ENCODE data around the gene TMEM158. TPM values are rescaled to one million over a fixed set of nuclear protein-coding genes. Genes with fewer than 3 reads are reported as not detected.

TMEM158 gene
- polyA plus RNA-seq, 4 donors, result 0.27 to 1.4 (median 0.97) TPM; not detected in 1

DNA sequence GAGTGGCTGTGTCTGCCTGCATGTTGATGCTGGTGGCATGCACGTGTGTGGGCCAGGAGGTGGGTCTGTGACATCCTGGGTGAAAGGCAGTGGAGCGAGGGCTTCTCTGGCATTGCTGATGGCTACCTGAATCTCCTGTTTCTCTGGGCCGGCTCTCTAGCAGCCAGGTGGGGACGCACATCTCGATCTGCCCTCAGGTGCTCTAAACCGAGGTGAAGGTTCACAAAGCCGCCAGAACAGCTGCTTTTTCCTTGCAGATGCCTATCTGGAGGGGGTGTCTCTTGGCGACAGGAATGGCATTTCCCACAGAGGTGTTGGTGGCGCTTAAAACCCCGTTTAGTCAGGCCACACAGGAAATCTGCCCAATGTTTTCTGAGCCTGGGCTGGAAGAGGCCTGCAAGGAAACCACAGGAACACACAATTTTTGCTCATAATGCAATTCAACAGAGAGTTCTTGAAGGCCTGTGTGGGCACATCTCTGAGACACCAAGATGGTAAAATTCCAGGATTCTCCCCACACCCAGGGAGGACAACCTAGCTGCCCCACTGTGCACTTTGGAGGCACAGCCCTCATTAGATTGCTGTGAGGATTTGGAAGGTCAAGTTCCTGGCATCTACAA is 11.9 kb downstream of the TMEM158 start:
- Histone ChIP-seq H3K4me3 (ENCODE audit: low read depth in 1 of 3, low read length in 3 of 3) (no peak overlapping the region), H3K36me3 (ENCODE audit: control insufficient read depth in 3 of 3, insufficient read depth in 2 of 3, low read depth in 1 of 3, low read length in 3 of 3) (no peaks in the 10 kb centered on the region), H3K27ac (ENCODE audit: low read depth in 1 of 3, low read length in 2 of 3) (no peak overlapping the region), H3K9me3 (ENCODE audit: control insufficient read depth in 2 of 2, insufficient read depth in 1 of 2, low read depth in 1 of 2, low read length in 1 of 2) (no peaks in the 10 kb centered on the region), H3K27me3 (ENCODE audit: control insufficient read depth in 3 of 3, insufficient read depth in 3 of 3, low read length in 3 of 3) (no peaks in the 10 kb centered on the region), H3K4me1 (ENCODE audit: control insufficient read depth in 3 of 3, insufficient read depth in 2 of 3, low read depth in 1 of 3, low read length in 2 of 3) (peaks cover 0 to 8% (median 0%) of the 10 kb centered on the region in 3 donors)
- FAIRE-seq, result no peak
- DNase-seq, result no peak
- 31 to 63% (median 50%) methylated on average over 10 of the region's 10 CpGs for WGBS, 3 donors

DNA sequence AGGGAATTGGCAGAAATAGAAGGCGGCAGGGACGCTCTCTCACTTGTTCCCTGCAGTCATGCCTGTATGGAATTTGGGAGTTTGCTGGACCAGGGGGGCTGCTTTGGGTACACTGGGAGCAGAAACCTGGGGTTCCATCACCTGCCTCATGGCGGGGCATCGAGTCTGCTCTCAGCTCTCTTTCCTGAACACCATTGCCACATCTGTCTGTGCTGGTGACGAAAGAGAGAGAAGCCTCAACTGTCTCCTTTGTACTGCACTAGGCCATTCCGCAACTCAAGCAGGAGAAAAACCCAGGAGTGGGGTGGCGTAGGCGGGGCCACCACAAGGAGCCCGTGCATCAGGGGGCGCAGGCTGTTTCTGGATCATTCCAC is 14.0 kb downstream of the TMEM158 start:
- Histone ChIP-seq H3K27me3 (ENCODE audit: control insufficient read depth in 3 of 3, insufficient read depth in 3 of 3, low read length in 3 of 3) (no peaks in the 10 kb centered on the region), H3K27ac (ENCODE audit: low read depth in 1 of 3, low read length in 2 of 3) (no peak overlapping the region), H3K9me3 (ENCODE audit: control insufficient read depth in 2 of 2, insufficient read depth in 1 of 2, low read depth in 1 of 2, low read length in 1 of 2) (no peaks in the 10 kb centered on the region), H3K4me1 (ENCODE audit: control insufficient read depth in 3 of 3, insufficient read depth in 2 of 3, low read depth in 1 of 3, low read length in 2 of 3) (peaks cover 0 to 8% (median 0%) of the 10 kb centered on the region in 3 donors), H3K36me3 (ENCODE audit: control insufficient read depth in 3 of 3, insufficient read depth in 2 of 3, low read depth in 1 of 3, low read length in 3 of 3) (no peaks in the 10 kb centered on the region), H3K4me3 (ENCODE audit: low read depth in 1 of 3, low read length in 3 of 3) (no peak overlapping the region)
- WGBS, 3 donors, result 82 to 87% (median 86%) methylated on average over 10 of the region's 10 CpGs
- FAIRE-seq, result no peak
- DNase-seq, result no peak

DNA sequence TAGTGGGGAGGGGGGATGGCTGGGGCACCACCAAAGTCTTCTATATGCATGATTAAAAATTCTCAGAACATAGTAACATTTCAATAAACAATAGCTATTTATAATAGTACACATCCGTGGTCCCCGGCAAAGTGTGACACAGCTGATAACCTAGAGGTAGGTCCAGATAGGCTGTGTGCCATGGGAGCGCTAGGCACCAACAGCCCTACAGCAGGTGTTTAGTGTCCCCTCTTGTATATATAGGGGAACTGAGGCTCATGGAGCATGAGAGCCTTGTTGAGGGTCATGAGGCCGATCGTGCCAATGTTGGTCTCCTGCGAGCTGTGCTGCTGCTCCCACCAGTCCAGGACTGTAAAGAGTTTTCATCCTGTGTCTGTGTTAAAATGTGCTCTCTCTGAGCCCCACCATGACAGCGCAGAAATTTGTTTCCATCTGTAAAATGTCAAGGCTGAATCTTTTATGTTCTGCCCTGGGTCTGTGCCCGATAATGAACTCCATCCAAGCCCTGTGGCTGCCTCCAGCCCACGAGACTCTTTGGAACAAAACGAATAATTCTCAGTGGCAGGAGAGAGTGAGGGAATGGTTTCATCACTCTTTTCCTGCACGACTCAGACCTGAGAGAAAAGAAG is 14.5 kb downstream of the TMEM158 start:
- Histone ChIP-seq H3K27me3 (ENCODE audit: control insufficient read depth in 3 of 3, insufficient read depth in 3 of 3, low read length in 3 of 3) (no peaks in the 10 kb centered on the region), H3K4me3 (ENCODE audit: low read depth in 1 of 3, low read length in 3 of 3) (no peak overlapping the region), H3K9me3 (ENCODE audit: control insufficient read depth in 2 of 2, insufficient read depth in 1 of 2, low read depth in 1 of 2, low read length in 1 of 2) (no peaks in the 10 kb centered on the region), H3K36me3 (ENCODE audit: control insufficient read depth in 3 of 3, insufficient read depth in 2 of 3, low read depth in 1 of 3, low read length in 3 of 3) (no peaks in the 10 kb centered on the region), H3K27ac (ENCODE audit: low read depth in 1 of 3, low read length in 2 of 3) (no peak overlapping the region), H3K4me1 (ENCODE audit: control insufficient read depth in 3 of 3, insufficient read depth in 2 of 3, low read depth in 1 of 3, low read length in 2 of 3) (peaks cover 0 to 8% (median 0%) of the 10 kb centered on the region in 3 donors)
- DNase-seq (no peak), FAIRE-seq (no peak)
- WGBS, 3 donors, result 60 to 67% (median 64%) methylated on average over 11 of the region's 11 CpGs

DNA sequence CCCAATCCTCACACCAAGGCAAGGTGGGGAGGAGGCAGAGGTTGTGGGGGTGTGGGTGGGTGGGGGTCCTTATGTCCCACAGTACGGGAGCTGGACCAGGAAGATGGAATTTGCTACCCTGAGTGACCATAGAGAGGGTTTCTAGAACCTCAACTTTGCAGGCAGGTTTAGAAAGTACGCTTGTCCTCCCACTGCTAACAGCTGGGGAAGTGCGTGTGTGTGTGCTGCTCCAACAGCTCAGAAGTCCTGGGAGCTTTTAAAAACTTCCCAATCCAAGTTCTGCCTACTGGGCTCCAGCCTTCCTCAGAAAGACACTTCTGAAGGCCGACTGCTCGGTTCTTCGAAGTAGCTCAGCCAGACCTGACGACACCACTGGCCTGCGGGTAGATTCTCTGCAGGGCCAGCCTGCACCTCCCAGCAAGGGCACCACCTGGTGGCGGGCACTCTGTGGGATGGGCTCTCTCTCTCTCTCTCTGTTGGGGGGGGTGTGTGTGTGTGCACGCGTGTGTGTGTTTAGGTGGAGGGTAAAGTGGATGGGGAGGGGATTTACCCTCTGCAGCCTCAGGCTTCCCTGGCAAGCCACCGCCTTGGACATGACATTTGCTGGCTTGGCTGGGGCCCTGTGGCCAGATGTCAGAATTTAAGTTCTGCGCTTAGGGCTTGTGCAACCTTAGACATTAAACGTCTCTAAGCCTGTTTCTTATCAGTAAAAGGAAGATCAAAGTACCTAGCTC is 15.6 kb downstream of the TMEM158 start:
- Histone ChIP-seq H3K9me3 (ENCODE audit: control insufficient read depth in 2 of 2, insufficient read depth in 1 of 2, low read depth in 1 of 2, low read length in 1 of 2) (no peaks in the 10 kb centered on the region), H3K27ac (ENCODE audit: low read depth in 1 of 3, low read length in 2 of 3) (no peak overlapping the region), H3K36me3 (ENCODE audit: control insufficient read depth in 3 of 3, insufficient read depth in 2 of 3, low read depth in 1 of 3, low read length in 3 of 3) (no peaks in the 10 kb centered on the region), H3K4me1 (ENCODE audit: control insufficient read depth in 3 of 3, insufficient read depth in 2 of 3, low read depth in 1 of 3, low read length in 2 of 3) (peaks cover 0 to 8% (median 0%) of the 10 kb centered on the region in 3 donors), H3K4me3 (ENCODE audit: low read depth in 1 of 3, low read length in 3 of 3) (no peak overlapping the region), H3K27me3 (ENCODE audit: control insufficient read depth in 3 of 3, insufficient read depth in 3 of 3, low read length in 3 of 3) (no peaks in the 10 kb centered on the region)
- peak; percentile 84 to 89 for DNase-seq
- no peak for FAIRE-seq
- WGBS, 3 donors, result 6 to 21% (median 20%) methylated on average over 14 of the region's 14 CpGs

DNA sequence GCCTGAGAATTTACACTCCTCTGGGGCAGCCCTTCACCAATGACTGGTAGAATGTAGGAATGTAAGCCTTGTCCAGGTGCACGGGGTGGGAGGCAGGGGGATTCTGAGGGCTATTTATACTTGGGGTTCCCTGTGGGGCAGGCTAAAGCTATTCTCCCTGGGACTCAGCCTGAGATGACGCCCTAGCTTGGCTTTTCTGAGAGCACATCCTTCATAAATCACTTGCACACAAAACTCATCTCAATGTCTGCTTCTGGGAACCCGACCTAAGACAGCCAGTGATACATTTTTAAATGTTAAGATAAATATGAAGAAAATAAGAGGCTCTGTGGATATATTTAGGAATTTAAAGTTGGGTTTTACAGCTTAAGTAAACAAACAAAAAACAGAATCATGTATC is 16.6 kb downstream of the TMEM158 start:
- no peaks in the 10 kb centered on the region for H3K9me3 ChIP-seq (ENCODE audit: control insufficient read depth in 2 of 2, insufficient read depth in 1 of 2, low read depth in 1 of 2, low read length in 1 of 2)
- no peaks in the 10 kb centered on the region for H3K27me3 ChIP-seq (ENCODE audit: control insufficient read depth in 3 of 3, insufficient read depth in 3 of 3, low read length in 3 of 3)
- H3K4me1 ChIP-seq (ENCODE audit: control insufficient read depth in 3 of 3, insufficient read depth in 2 of 3, low read depth in 1 of 3, low read length in 2 of 3), result peaks cover 0 to 8% (median 0%) of the 10 kb centered on the region in 3 donors
- no peak for FAIRE-seq
- no peaks in the 10 kb centered on the region for H3K36me3 ChIP-seq (ENCODE audit: control insufficient read depth in 3 of 3, insufficient read depth in 2 of 3, low read depth in 1 of 3, low read length in 3 of 3)
- 68 to 93% (median 79%) methylated on average over 3 of the region's 3 CpGs for WGBS, 3 donors
- H3K4me3 ChIP-seq (ENCODE audit: low read depth in 1 of 3, low read length in 3 of 3), result no peak overlapping the region
- no peak overlapping the region for H3K27ac ChIP-seq (ENCODE audit: low read depth in 1 of 3, low read length in 2 of 3)
- DNase-seq, result no peak

DNA sequence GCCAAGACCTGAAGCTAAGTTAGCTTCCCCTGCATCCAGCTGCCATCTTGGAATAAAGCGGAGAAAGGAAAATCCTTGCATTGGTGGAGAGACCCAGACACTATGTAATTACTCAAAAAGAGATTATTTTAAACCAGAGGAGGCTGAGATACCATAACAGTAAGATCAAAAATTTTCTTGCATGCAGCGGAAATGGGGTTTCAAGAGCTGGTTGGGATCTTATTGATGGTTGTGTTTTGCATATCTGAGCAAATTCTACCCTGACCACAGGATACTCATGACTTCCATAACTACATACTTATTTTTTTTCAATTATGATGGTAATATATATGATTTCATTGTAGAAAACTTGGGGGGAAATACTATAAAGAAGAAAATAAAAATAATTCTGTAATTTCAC is 17.5 kb downstream of the TMEM158 start:
- Histone ChIP-seq H3K36me3 (ENCODE audit: control insufficient read depth in 3 of 3, insufficient read depth in 2 of 3, low read depth in 1 of 3, low read length in 3 of 3) (no peaks in the 10 kb centered on the region), H3K9me3 (ENCODE audit: control insufficient read depth in 2 of 2, insufficient read depth in 1 of 2, low read depth in 1 of 2, low read length in 1 of 2) (no peaks in the 10 kb centered on the region), H3K4me3 (ENCODE audit: low read depth in 1 of 3, low read length in 3 of 3) (no peak overlapping the region), H3K4me1 (ENCODE audit: control insufficient read depth in 3 of 3, insufficient read depth in 2 of 3, low read depth in 1 of 3, low read length in 2 of 3) (peaks cover 0 to 8% (median 0%) of the 10 kb centered on the region in 3 donors), H3K27ac (ENCODE audit: low read depth in 1 of 3, low read length in 2 of 3) (no peak overlapping the region), H3K27me3 (ENCODE audit: control insufficient read depth in 3 of 3, insufficient read depth in 3 of 3, low read length in 3 of 3) (no peaks in the 10 kb centered on the region)
- WGBS, 3 donors, result 79 to 92% (median 85%) methylated on average over 2 of the region's 2 CpGs
- FAIRE-seq (no peak), DNase-seq (no peak)

DNA sequence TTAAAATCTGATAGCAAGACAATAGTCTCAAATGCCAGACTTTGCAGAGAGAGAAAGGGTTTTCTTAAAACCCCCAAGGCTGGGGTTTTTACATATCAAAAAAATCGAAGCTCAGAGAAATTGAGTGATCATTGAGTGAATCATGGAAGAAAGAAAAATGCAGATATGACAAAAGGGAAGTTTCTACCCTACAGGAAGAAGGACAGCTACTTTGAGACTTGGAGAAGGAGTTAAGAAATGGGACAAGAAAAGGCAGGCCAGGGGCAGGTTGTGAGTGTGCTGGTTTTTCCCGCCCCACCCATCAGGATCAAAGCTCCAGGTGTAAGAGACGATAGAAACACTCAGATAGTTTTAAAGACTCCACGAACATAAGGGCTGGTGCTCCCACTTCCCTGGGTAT is 18.6 kb downstream of the TMEM158 start:
- Histone ChIP-seq H3K27me3 (ENCODE audit: control insufficient read depth in 3 of 3, insufficient read depth in 3 of 3, low read length in 3 of 3) (no peaks in the 10 kb centered on the region), H3K4me1 (ENCODE audit: control insufficient read depth in 3 of 3, insufficient read depth in 2 of 3, low read depth in 1 of 3, low read length in 2 of 3) (peaks cover 0 to 8% (median 0%) of the 10 kb centered on the region in 3 donors), H3K4me3 (ENCODE audit: low read depth in 1 of 3, low read length in 3 of 3) (no peak overlapping the region), H3K9me3 (ENCODE audit: control insufficient read depth in 2 of 2, insufficient read depth in 1 of 2, low read depth in 1 of 2, low read length in 1 of 2) (no peaks in the 10 kb centered on the region), H3K27ac (ENCODE audit: low read depth in 1 of 3, low read length in 2 of 3) (no peak overlapping the region), H3K36me3 (ENCODE audit: control insufficient read depth in 3 of 3, insufficient read depth in 2 of 3, low read depth in 1 of 3, low read length in 3 of 3) (no peaks in the 10 kb centered on the region)
- WGBS, 3 donors, result 51 to 71% (median 58%) methylated on average over 4 of the region's 4 CpGs
- DNase-seq (no peak), FAIRE-seq (no peak)

DNA sequence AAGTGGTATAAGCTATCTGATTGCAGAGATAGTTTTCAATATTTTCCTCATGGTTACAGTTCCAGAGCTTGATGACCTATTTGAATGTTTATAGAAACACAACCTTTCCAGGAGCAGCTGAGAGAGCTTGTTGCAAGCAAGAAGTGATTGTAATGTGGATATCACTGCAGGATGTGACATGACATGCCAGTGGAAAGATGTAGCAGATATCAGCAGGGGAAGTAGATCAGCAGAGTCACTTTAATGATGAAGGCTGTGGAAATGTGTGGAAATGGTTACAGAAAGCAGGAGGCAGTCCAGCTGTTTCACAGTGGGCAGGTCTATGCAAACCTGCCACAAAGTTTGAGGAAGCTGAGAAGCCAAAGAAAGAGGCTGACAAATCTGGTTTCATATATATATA is 21.0 kb downstream of the TMEM158 start:
- no peaks in the 10 kb centered on the region for H3K36me3 ChIP-seq (ENCODE audit: control insufficient read depth in 3 of 3, insufficient read depth in 2 of 3, low read depth in 1 of 3, low read length in 3 of 3)
- peaks cover 0 to 3% (median 0%) of the 10 kb centered on the region in 3 donors for H3K4me1 ChIP-seq (ENCODE audit: control insufficient read depth in 3 of 3, insufficient read depth in 2 of 3, low read depth in 1 of 3, low read length in 2 of 3)
- no peak overlapping the region for H3K4me3 ChIP-seq (ENCODE audit: low read depth in 1 of 3, low read length in 3 of 3)
- FAIRE-seq (no peak), DNase-seq (no peak)
- H3K27ac ChIP-seq (ENCODE audit: low read depth in 1 of 3, low read length in 2 of 3), result no peak overlapping the region
- no peaks in the 10 kb centered on the region for H3K9me3 ChIP-seq (ENCODE audit: control insufficient read depth in 2 of 2, insufficient read depth in 1 of 2, low read depth in 1 of 2, low read length in 1 of 2)
- no peaks in the 10 kb centered on the region for H3K27me3 ChIP-seq (ENCODE audit: control insufficient read depth in 3 of 3, insufficient read depth in 3 of 3, low read length in 3 of 3)

Data from small intestine (tissue), 7 donors.